HepG2 (cell line): ENCODE measurements around the gene EXTL1. TPM values are rescaled to one million over a fixed set of nuclear protein-coding genes. Genes with fewer than 3 reads are reported as not detected.

Experiments
- ATAC-seq: fragments of 200-7000 bp; cut with Tn5 transposase; 3 replicates; pipeline ENCODE4 v1.9.1; 2020; ENCODE audit warnings: mild to moderate bottlenecking, moderate library complexity
- BruUV-seq: library from RNA; stranded (reverse); fragments of 400-500 nt; replicated peaks from 2 replicates; lab custom pipeline; 2021; lab: Mats Ljungman, UMichigan
- CTCF ChIA-PET: fragments of 300-600 bp; formaldehyde crosslinking; extraction: SDS; loops from one replicate; lab custom pipeline; 2021; ENCODE audit warnings: low total read pairs, inconsistent platforms, low intra/inter-chr PET ratio; lab: Yijun Ruan, JAX
- POLR2A ChIA-PET: fragments of 350-600 bp; sonication (Branson Sonifier 250); formaldehyde crosslinking; loops from one replicate; lab custom pipeline; 2020; ENCODE audit warnings: antibody characterized with exemption, inconsistent platforms; lab: Yijun Ruan, JAX
- DNase-seq: peaks from one replicate; pipeline ENCODE4 v3.0.0-alpha.2; 2015; ENCODE audit warnings: low spot score
- FAIRE-seq: peaks from 3 replicates; lab custom pipeline; 2011; peaks lifted over from hg19 to GRCh38; lab: Jason Lieb, UNC
- H2AFZ ChIP-seq: one replicate; pipeline ENCODE4 v1.6.1; 2011; ENCODE audit warnings: low read length, inconsistent platforms
- H3K27ac ChIP-seq: fragments of 300-600 bp; 3 replicates; pipeline ENCODE4 v1.8.0; 2011; ENCODE audit warnings: mixed run types, mild to moderate bottlenecking, mixed read lengths, low read length, inconsistent platforms; ENCODE audit not compliant: insufficient read depth; ENCODE audit errors: extremely low read length
- H3K27me3 ChIP-seq, 2 experiments: fragments of 200-600 bp in 1 of 2; 2 replicates in 1 of 2; 3 replicates in 1 of 2; pipeline versions ENCODE4 v1.6.0 to v1.8.0; 2011; ENCODE audit warnings: low read length in 2 of 2, mild to moderate bottlenecking in 2 of 2, moderate library complexity in 2 of 2, inconsistent platforms in 1 of 2; ENCODE audit not compliant: insufficient read depth in 2 of 2, control insufficient read depth in 1 of 2
- H3K36me3 ChIP-seq, 2 experiments: fragments of 200-600 bp in 1 of 2; replicated peaks in 1 of 2; 2 replicates in 1 of 2; 3 replicates in 1 of 2; pipeline versions ENCODE4 v1.5.1 to v1.8.0; 2011; ENCODE audit warnings: low read length in 2 of 2, inconsistent platforms in 1 of 2; ENCODE audit not compliant: insufficient read depth in 2 of 2, control insufficient read depth in 1 of 2
- H3K4me1 ChIP-seq: 2 replicates; pipeline ENCODE4 v1.5.1; 2012; ENCODE audit warnings: low read length, inconsistent platforms; ENCODE audit not compliant: insufficient read depth
- H3K4me2 ChIP-seq: 2 replicates; pipeline ENCODE4 v1.6.0; 2011; ENCODE audit warnings: low read depth, low read length, inconsistent platforms
- H3K4me3 ChIP-seq, 3 experiments: fragments of 200-600 bp in 1 of 3; sonication (generic), shearing (Covaris generic) in 1 of 3; replicated peaks in 1 of 3; 2 replicates each; pipeline ENCODE4 v1.5.1; 2011 to 2016; ENCODE audit warnings: low read length in 3 of 3, inconsistent platforms in 2 of 3, low read depth in 2 of 3, mild to moderate bottlenecking in 2 of 3, control low read depth in 1 of 3, mixed read lengths in 1 of 3; ENCODE audit not compliant: insufficient read depth in 1 of 3
- H3K79me2 ChIP-seq: one replicate; pipeline ENCODE4 v1.6.1; 2011; ENCODE audit warnings: low read length, inconsistent platforms; ENCODE audit not compliant: insufficient read depth
- H3K9ac ChIP-seq: 2 replicates; pipeline ENCODE4 v1.6.0; 2011; ENCODE audit warnings: mild to moderate bottlenecking, low read depth, low read length, inconsistent platforms; ENCODE audit not compliant: insufficient read depth
- H3K9me3 ChIP-seq: 2 replicates; pipeline ENCODE4 v1.5.1; 2012; ENCODE audit warnings: mild to moderate bottlenecking, low read length
- H4K20me1 ChIP-seq: 2 replicates; pipeline ENCODE4 v1.6.0; 2011; ENCODE audit warnings: inconsistent platforms, mild to moderate bottlenecking, low read length, moderate library complexity; ENCODE audit not compliant: insufficient read depth
- AKNA ChIP-seq: sonication (generic); formaldehyde crosslinking; IDR thresholded peaks from 2 replicates; pipeline ENCODE4 v1.4.0; 2020; ENCODE audit warnings: missing genetic modification reagents, borderline replicate concordance
- CBX1 ChIP-seq: IDR thresholded peaks from one replicate; pipeline ENCODE4 v1.6.1; 2016; ENCODE audit warnings: antibody characterized with exemption, low read depth
- CERS6 ChIP-seq: sonication (generic); formaldehyde crosslinking; IDR thresholded peaks from 2 replicates; pipeline ENCODE4 v1.5.0; 2020; ENCODE audit warnings: missing genetic modification reagents
- HMGXB4 ChIP-seq, 2 experiments: sonication (generic) in 1 of 2; formaldehyde crosslinking in 1 of 2; IDR thresholded peaks; 2 replicates each; pipeline versions ENCODE4 v1.4.0 to v1.6.1; 2018 to 2020; ENCODE audit warnings: missing genetic modification reagents in 2 of 2, borderline replicate concordance in 1 of 2, low read depth in 1 of 2, mild to moderate bottlenecking in 1 of 2, missing biosample characterization in 1 of 2
- NFATC3 ChIP-seq: sonication (generic); formaldehyde crosslinking; IDR thresholded peaks from 2 replicates; pipeline ENCODE4 v1.5.1; 2020; ENCODE audit warnings: mild to moderate bottlenecking, missing genetic modification reagents
- SMAD3 ChIP-seq: sonication (generic); formaldehyde crosslinking; IDR thresholded peaks from 2 replicates; pipeline ENCODE4 v1.4.0; 2020; ENCODE audit warnings: missing genetic modification reagents
- ZNF552 ChIP-seq: sonication (generic); formaldehyde crosslinking; IDR thresholded peaks from 2 replicates; pipeline ENCODE4 v1.9.0; 2022; ENCODE audit warnings: missing genetic modification reagents, mild to moderate bottlenecking, borderline replicate concordance
- ZNF556 ChIP-seq: sonication (generic); formaldehyde crosslinking; IDR thresholded peaks from 2 replicates; pipeline ENCODE4 v1.4.0; 2020; ENCODE audit warnings: mild to moderate bottlenecking, missing genetic modification reagents, borderline replicate concordance
- ZNF747 ChIP-seq: sonication (generic); formaldehyde crosslinking; IDR thresholded peaks from 2 replicates; pipeline ENCODE4 v1.8.1; 2023; ENCODE audit warnings: missing genetic modification reagents, mild to moderate bottlenecking, borderline replicate concordance
- WGBS: methylation state at CpG from one replicate; pipeline ENCODE4 v1.1.6; 2017; ENCODE audit warnings: low lambda C conversion rate; 5-methylcytosine and 5-hydroxymethylcytosine counted together
- in situ Hi-C: cut with HindIII; loops from 2 replicates; pipeline ENCODE4 v1.10.0; 2017; ENCODE audit warnings: low pct_unique_long_range_greater_than_20kb; ENCODE audit not compliant: extremely low pct_ligation_motif_present
- intact Hi-C: fragments of 100-400 bp; cut with micrococcal nuclease; formaldehyde crosslinking; loops from one replicate; pipeline ENCODE4 v1.10.0; 2022; ENCODE audit not compliant: unreplicated experiment
- polyA plus RNA-seq, 8 experiments: library from polyadenylated mRNA; depleted of rRNA in 3 of 8; stranded (reverse) in 7 of 8; unstranded in 1 of 8; fragments of >200 nt; fragmentation: Illumina TruSeq in 4 of 8; extraction: Trizol in 4 of 8; gene quantifications; 2 replicates each; pipeline versions ENCODE4 v1.2.1 to v1.2.3, GENCODE V29; 2011 to 2016; ENCODE audit warnings: low read depth in 4 of 8, missing spikeins in 1 of 8, mixed read lengths in 1 of 8; ENCODE audit not compliant: insufficient read depth in 1 of 8
- total RNA-seq, 5 experiments: library from RNA; depleted of rRNA; stranded (reverse); fragments of >200 nt; fragmentation: Illumina TruSeq; extraction: Trizol; gene quantifications; 2 replicates each; pipeline ENCODE4 v1.2.3, GENCODE V29; 2016; ENCODE audit warnings: low read depth in 1 of 5

EXTL1 gene
- total and polyA plus RNA-seq, 2 of the 13 experiments (the other 11 are each of a cell fraction or from before 2014, with no cell fraction given), result 0.35 to 1.0 TPM

GRCh38 chr1:26049531-26050247 is 28.1 kb downstream of the EXTL1 start:
- BruUV-seq, result no TSS peak
- H3K27ac ChIP-seq, result no peak overlapping the region
- H3K9me3 ChIP-seq, result no peaks in the 10 kb centered on the region
- H2AFZ ChIP-seq, result no peak overlapping the region
- no peak overlapping the region for H3K4me2 ChIP-seq
- POLR2A ChIA-PET, result no interaction called here
- no peak overlapping the region for H3K4me3 ChIP-seq
- no peaks in the 10 kb centered on the region for H3K4me1 ChIP-seq
- 24% methylated on average over 8 of the region's 10 CpGs for WGBS
- ATAC-seq (no peak), FAIRE-seq (no peak), DNase-seq (no peak)
- TF ChIP-seq ZNF747 (CRISPR knock-in tag), result no peak
- CTCF ChIA-PET, result no interaction called here
- no peaks in the 10 kb centered on the region for H4K20me1 ChIP-seq
- no peaks in the 10 kb centered on the region for H3K36me3 ChIP-seq
- no peaks in the 10 kb centered on the region for H3K79me2 ChIP-seq
- no peak overlapping the region for H3K9ac ChIP-seq
- intact Hi-C loops (no loop called here), in situ Hi-C loops (no loop called here)
- peaks cover 21 to 72% of the 10 kb centered on the region in 2 experiments; a peak in 4 of 5 replicates for H3K27me3 ChIP-seq

GRCh38 chr1:26050248-26050640 is 28.7 kb downstream of the EXTL1 start:
- Histone ChIP-seq H3K27ac (no peak overlapping the region), H2AFZ (no peak overlapping the region), H3K9ac (no peak overlapping the region), H3K4me3 (no peak overlapping the region), H3K27me3 (peaks cover 17 to 70% of the 10 kb centered on the region in 2 experiments; a peak in 4 of 5 replicates), H3K36me3 (no peaks in the 10 kb centered on the region), H3K4me2 (no peak overlapping the region), H3K9me3 (no peaks in the 10 kb centered on the region), H4K20me1 (no peaks in the 10 kb centered on the region), H3K4me1 (no peaks in the 10 kb centered on the region), H3K79me2 (no peaks in the 10 kb centered on the region)
- DNase-seq (no peak), ATAC-seq (no peak), FAIRE-seq (no peak)
- ChIA-PET CTCF (no interaction called here), POLR2A (no interaction called here)
- intact Hi-C loops (no loop called here), in situ Hi-C loops (no loop called here)
- WGBS, result 56% methylated on average over 6 of the region's 6 CpGs
- no TSS peak for BruUV-seq
- no peak for TF ChIP-seq CBX1
- no peak for TF ChIP-seq NFATC3 (CRISPR knock-in tag)
- no peak for TF ChIP-seq AKNA
- no peak for TF ChIP-seq HMGXB4 (CRISPR knock-in tag; IDR thresholded peaks at IDR 0.05; ENCODE audit: borderline replicate concordance in 1 of 2, low read depth in 1 of 2)
- TF ChIP-seq CERS6 (CRISPR knock-in tag), result no peak
- TF ChIP-seq SMAD3, result no peak
- no peak for TF ChIP-seq ZNF556 (CRISPR knock-in tag)
- no peak for TF ChIP-seq ZNF552 (CRISPR knock-in tag)
